ENCODE results near the gene TSKS. TPM values are rescaled to one million over a fixed set of nuclear protein-coding genes. Genes with fewer than 3 reads are reported as not detected.

The TSKS gene
- total RNA-seq, 4 donors from 2014 or later, result 0.32 to 12.7 (median 0.82) TPM; not detected in 1

- intact Hi-C loops (cut with DNase I; ENCODE audit: low total_unique reads) (no loop called here), in situ Hi-C loops (cut with MboI; ENCODE audit: low pct_ligation_motif_present in 1 of 4, low pct_unique_long_range_greater_than_20kb in 1 of 4, low sequenced_read_pairs in 3 of 4) (no loop called here)
- 83 to 88% methylated on average over 5 to 9 of the region's 9 CpGs for WGBS, 2 donors (ENCODE audit: low coverage in 1 of 2)
- H3K4me1 ChIP-seq, result no peaks in the 10 kb centered on the region
- no peaks in the 10 kb centered on the region for H3K36me3 ChIP-seq
- H3K27me3 ChIP-seq, result no peaks in the 10 kb centered on the region
- H3K4me3 ChIP-seq, result no peak overlapping the region
- no peaks in the 10 kb centered on the region for H3K9me3 ChIP-seq
- TF ChIP-seq EP300 (IDR thresholded peaks at IDR 0.05; ENCODE audit: low read depth) (no peak), POLR2AphosphoS5 (IDR thresholded peaks at IDR 0.05) (no peak), POLR2A (IDR thresholded peaks at IDR 0.05) (no peak), CTCF (IDR thresholded peaks at IDR 0.05) (no peak)
- no peak for DNase-seq
- H3K27ac ChIP-seq, result no peak overlapping the region
These were observed 21.8 kb downstream of the TSKS start for GRCh38 chr19:49741210-49741844.

GRCh38 chr19:49739933-49740332 is 23.2 kb downstream of the TSKS start:
- Histone ChIP-seq H3K27me3 (no peaks in the 10 kb centered on the region), H3K9me3 (no peaks in the 10 kb centered on the region), H3K4me1 (no peaks in the 10 kb centered on the region), H3K27ac (no peak overlapping the region), H3K4me3 (no peak overlapping the region), H3K36me3 (no peaks in the 10 kb centered on the region)
- in situ Hi-C loops (cut with MboI; ENCODE audit: low pct_ligation_motif_present in 1 of 4, low pct_unique_long_range_greater_than_20kb in 1 of 4, low sequenced_read_pairs in 3 of 4) (no loop called here), intact Hi-C loops (cut with DNase I; ENCODE audit: low total_unique reads) (no loop called here)
- DNase-seq, result no peak
- WGBS, 2 donors (ENCODE audit: low coverage in 1 of 2), result 94% methylated on average over 10 of the region's 10 CpGs; no CpG with 5 or more reads in 1 of the 2 donors
- TF ChIP-seq EP300 (IDR thresholded peaks at IDR 0.05; ENCODE audit: low read depth) (no peak), CTCF (IDR thresholded peaks at IDR 0.05) (no peak), POLR2AphosphoS5 (IDR thresholded peaks at IDR 0.05) (no peak), POLR2A (IDR thresholded peaks at IDR 0.05) (no peak)

DNA sequence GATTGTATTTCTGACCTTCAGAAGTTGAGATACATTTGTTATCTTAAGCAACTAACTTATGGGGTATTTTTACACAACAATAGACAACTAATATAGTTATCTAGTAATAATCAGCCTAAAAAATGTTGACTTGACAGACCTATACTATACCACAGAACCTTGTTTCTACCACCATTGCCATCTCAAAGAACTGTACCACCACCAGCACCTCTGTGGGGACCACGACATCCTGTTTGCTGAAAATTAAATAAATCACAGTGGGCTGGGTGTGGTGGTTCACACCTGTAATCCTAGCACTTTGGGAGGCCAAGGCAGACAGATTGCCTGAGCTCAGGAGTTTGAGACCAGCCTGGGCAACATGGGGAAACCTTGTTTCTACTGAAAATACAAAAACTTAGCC is 24.0 kb downstream of the TSKS start:
- Histone ChIP-seq H3K4me3 (no peak overlapping the region), H3K4me1 (no peaks in the 10 kb centered on the region), H3K36me3 (no peaks in the 10 kb centered on the region), H3K27ac (no peak overlapping the region), H3K9me3 (no peaks in the 10 kb centered on the region), H3K27me3 (no peaks in the 10 kb centered on the region)
- 68% methylated on average over 1 of the region's 1 CpG; no CpG with 5 or more reads in 1 of the 2 donors for WGBS, 2 donors (ENCODE audit: low coverage in 1 of 2)
- in situ Hi-C loops (cut with MboI; ENCODE audit: low pct_ligation_motif_present in 1 of 4, low pct_unique_long_range_greater_than_20kb in 1 of 4, low sequenced_read_pairs in 3 of 4) (no loop called here), intact Hi-C loops (cut with DNase I; ENCODE audit: low total_unique reads) (no loop called here)
- TF ChIP-seq CTCF (IDR thresholded peaks at IDR 0.05) (no peak), POLR2AphosphoS5 (IDR thresholded peaks at IDR 0.05) (no peak), POLR2A (IDR thresholded peaks at IDR 0.05) (no peak), EP300 (IDR thresholded peaks at IDR 0.05; ENCODE audit: low read depth) (no peak)
- no peak for DNase-seq

DNA sequence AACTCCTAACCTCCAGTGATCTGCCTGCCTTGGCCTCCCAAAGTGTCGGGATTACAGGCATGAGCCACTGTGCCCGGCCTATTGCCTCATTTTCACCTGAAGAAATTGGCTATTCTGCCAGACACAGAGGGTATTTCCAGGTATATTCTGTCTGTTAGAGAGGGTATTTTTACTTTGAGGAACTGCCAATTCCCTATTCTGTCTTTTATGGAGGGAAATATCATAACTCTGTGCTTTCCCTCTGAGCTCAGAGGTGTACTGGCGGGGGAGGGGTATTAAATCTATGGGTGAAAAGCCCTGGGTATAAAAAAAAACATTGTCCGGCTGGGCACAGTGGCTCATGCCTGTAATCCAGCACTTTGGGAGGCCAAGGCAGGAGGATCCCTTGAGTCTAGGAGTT is 24.8 kb downstream of the TSKS start:
- Histone ChIP-seq H3K27me3 (no peaks in the 10 kb centered on the region), H3K4me3 (no peak overlapping the region), H3K27ac (no peak overlapping the region), H3K9me3 (no peaks in the 10 kb centered on the region), H3K36me3 (no peaks in the 10 kb centered on the region), H3K4me1 (no peaks in the 10 kb centered on the region)
- intact Hi-C loops (cut with DNase I; ENCODE audit: low total_unique reads), result no loop called here
- in situ Hi-C loops (cut with MboI; ENCODE audit: low pct_ligation_motif_present in 1 of 4, low pct_unique_long_range_greater_than_20kb in 1 of 4, low sequenced_read_pairs in 3 of 4), result no loop called here
- no peak for DNase-seq
- no peak for TF ChIP-seq POLR2A (IDR thresholded peaks at IDR 0.05)
- TF ChIP-seq POLR2AphosphoS5 (IDR thresholded peaks at IDR 0.05), result no peak
- TF ChIP-seq EP300 (IDR thresholded peaks at IDR 0.05; ENCODE audit: low read depth), result no peak
- no peak for TF ChIP-seq CTCF (IDR thresholded peaks at IDR 0.05)
- 69 to 88% methylated on average over 3 to 4 of the region's 4 CpGs for WGBS, 2 donors (ENCODE audit: low coverage in 1 of 2)
